Fibroblast of villous mesenchyme (primary cell): Measurements from ENCODE around the gene TMEM50A. TPM values are rescaled to one million over a fixed set of nuclear protein-coding genes. Genes with fewer than 3 reads are reported as not detected.
A peak's percentile ranks its signal among the peaks of the same experiment; 100 is the strongest.

Experiments used
- DNase-seq: peaks from one replicate; pipeline ENCODE4 v3.0.0-alpha.2; 2010; ENCODE audit warnings: low read depth
- H3K4me3 ChIP-seq: 2 replicates; pipeline ENCODE4 v1.5.1; 2011; ENCODE audit warnings: low read depth, mild to moderate bottlenecking, low read length
- total RNA-seq: library from RNA; depleted of rRNA; stranded (reverse); fragments of >200 nt; gene quantifications from 2 replicates; pipeline ENCODE4 v1.2.3, GENCODE V29; 2012
- TF ChIP-seq, protein P1 (sequence below): IDR thresholded peaks from 2 replicates; pipeline ENCODE4 v1.5.1; 2012; ENCODE audit warnings: low read depth, mild to moderate bottlenecking, low read length; ENCODE audit not compliant: insufficient read depth

Gene TMEM50A
- total RNA-seq, 1 donor = 142 TPM

DNA sequence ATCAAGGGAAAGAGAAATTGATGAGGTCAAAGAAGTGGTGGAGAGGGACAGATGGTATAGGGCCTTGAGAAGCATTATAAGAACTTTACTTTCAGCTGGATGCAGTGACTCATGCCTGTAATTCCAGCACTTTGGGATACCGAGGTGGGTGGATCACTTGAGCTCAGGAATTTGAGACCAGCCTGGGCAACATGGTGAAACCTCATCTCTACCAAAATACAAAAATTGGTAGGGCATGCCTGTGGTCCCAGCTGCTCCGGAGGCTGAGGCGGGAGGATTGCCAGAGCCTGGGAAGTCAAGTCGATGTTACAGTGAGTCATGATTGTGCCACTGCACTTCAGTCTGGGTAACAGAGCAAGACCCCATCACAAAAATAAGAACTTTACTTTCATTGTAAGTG, 5.7 kb downstream of the TMEM50A start:
- TF ChIP-seq, protein P1, sequence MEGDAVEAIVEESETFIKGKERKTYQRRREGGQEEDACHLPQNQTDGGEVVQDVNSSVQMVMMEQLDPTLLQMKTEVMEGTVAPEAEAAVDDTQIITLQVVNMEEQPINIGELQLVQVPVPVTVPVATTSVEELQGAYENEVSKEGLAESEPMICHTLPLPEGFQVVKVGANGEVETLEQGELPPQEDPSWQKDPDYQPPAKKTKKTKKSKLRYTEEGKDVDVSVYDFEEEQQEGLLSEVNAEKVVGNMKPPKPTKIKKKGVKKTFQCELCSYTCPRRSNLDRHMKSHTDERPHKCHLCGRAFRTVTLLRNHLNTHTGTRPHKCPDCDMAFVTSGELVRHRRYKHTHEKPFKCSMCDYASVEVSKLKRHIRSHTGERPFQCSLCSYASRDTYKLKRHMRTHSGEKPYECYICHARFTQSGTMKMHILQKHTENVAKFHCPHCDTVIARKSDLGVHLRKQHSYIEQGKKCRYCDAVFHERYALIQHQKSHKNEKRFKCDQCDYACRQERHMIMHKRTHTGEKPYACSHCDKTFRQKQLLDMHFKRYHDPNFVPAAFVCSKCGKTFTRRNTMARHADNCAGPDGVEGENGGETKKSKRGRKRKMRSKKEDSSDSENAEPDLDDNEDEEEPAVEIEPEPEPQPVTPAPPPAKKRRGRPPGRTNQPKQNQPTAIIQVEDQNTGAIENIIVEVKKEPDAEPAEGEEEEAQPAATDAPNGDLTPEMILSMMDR = no peak
- DNase-seq = peak; percentile 71
- no peak overlapping the region for H3K4me3 ChIP-seq

DNA sequence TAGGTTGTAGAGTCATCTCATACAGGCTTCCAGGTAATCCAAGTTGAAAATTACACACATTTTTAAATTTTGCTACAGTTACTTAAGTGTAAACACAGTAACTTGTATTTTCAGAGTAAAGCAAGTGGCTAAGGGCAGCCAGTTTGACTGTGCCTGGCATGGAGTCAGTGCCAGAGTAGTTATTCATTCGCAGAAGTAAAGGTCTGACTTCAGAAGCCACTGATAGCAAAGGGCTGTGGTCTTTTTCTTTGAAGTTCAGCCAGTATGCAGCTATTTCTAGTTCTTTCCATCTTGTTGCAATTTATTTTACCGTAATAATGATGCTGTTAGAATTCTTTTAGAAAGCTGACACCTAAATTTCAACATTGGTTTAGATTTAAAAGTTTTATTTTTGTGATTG, 9.4 kb downstream of the TMEM50A start:
- TF ChIP-seq, protein P1 = no peak
- no peak for DNase-seq

DNA sequence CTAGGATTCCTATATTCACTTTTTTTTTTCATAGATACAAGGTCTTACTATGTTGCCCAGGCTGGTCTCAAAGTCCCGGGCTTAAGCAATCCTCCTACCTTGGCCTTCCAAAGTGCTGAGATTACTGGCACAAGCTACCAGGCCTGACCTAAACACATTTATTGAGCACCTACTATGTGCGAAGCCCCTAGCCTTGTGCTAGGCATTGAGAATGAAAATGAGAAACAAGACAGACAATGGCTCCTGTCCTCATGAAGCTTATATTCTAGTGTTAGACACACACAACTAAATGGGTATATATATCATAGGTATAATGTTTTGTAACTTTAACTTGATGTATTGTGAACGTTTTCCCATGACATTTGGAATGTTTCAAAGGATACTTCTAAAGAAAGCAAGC, 11.5 kb downstream of the TMEM50A start:
- DNase-seq = no peak
- H3K4me3 ChIP-seq = no peak overlapping the region
- TF ChIP-seq, protein P1 = no peak

More for the DNA sequence above, 9.4 kb downstream of the TMEM50A start:
- H3K4me3 ChIP-seq = no peak overlapping the region

- H3K4me3 ChIP-seq = no peak overlapping the region
- TF ChIP-seq, protein P1 = no peak
- no peak for DNase-seq
These were observed 17.8 kb downstream of the TMEM50A start for GRCh38 chr1:25355841-25356395.

GRCh38 chr1:25356441-25356840, 18.3 kb downstream of the TMEM50A start:
- TF ChIP-seq, protein P1 = no peak
- no peak overlapping the region for H3K4me3 ChIP-seq
- no peak for DNase-seq

DNA sequence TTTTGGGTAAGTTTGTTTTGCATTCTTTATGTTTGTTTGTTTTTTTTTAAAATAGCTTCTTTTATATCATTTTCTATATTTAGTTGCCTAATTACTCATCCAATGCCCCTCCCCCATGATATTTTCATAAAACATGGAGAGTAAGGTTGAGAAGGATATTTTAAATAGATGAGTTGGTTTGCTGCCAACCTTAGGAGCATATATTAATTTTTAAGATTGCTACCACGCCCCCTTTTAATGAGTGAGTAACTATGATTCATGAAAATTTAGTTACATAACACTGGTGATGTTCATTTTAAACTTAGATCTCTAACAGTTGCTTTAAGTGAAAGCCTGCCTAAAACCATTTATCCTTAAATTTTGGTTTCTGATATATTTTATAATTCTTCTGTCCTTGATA, 18.7 kb downstream of the TMEM50A start:
- TF ChIP-seq, protein P1 = no peak
- peak; percentile 58 for DNase-seq
- no peak overlapping the region for H3K4me3 ChIP-seq
